EL (cell line): Measurements from ENCODE around the gene FIBP.
A peak's percentile ranks its signal among the peaks of the same experiment; 100 is the strongest.

Experiments used
- DNase-seq: peaks from one replicate; pipeline ENCODE4 v3.0.0-alpha.2; 2016

FIBP gene

DNA sequence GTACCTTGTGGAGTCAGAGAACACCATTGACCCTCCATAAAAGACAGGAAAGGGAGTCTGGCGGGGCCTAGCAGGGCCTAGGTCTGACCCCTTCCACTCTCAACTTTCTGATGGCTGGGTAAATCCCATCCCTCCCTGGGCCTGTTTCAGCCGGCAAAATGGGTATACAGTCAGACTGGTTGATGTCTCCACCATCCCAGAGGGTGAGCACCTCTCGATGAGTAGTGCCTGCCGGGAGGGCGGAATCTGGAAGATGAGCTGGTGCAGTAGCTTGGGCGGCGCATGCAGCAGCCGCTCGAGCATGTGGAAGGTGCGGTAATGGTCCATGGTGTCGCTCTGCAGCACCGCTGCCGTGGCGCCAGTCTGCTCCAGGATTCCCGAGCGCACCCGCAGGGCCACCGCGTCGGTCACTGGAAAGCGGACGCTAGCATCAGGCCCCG is 528 bp downstream of the FIBP start:
- no peak for DNase-seq

DNA sequence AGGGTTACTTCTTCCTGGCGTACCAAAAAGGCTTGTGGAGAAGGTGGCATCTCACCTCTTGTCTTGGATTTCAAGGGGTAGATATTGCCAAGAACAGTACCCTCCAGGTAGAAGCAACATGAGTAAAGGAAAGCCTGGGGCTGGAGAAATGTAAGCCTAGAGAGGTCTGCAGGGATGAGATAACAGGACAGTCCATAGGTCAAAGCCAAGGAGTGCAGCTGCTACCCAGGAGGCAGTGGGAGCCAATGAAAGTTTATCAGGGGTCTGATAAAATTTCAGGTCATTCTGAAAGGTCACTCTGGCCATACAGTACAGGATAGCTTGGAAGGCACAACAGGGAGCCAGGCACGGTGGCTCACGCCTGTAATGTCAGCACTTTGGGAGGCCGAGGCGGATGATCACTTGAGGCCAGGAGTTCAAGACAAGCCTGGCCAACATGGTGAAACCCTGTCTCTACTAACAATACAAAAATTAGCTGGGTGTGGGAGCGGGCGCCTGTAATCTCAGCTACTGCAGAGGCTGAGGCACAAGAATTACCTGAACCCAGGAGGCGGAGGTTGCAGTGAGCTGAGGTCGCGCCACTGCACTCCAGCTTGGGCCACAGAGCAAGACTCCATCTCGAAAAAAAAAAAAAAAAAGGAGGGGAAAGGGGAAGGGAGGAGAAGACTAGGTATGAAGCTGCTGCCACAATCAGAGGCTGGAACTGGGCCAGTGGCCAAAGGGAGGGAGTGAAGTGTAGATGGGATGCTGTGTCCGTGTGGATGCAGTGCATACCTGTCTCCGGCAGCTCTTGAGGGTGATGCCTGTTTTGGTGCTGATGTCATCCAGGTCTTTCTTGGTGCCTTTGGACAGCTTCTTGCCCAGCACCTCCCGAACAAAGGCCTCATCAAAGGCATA is 1.2 kb downstream of the FIBP start:
- DNase-seq = no peak

DNA sequence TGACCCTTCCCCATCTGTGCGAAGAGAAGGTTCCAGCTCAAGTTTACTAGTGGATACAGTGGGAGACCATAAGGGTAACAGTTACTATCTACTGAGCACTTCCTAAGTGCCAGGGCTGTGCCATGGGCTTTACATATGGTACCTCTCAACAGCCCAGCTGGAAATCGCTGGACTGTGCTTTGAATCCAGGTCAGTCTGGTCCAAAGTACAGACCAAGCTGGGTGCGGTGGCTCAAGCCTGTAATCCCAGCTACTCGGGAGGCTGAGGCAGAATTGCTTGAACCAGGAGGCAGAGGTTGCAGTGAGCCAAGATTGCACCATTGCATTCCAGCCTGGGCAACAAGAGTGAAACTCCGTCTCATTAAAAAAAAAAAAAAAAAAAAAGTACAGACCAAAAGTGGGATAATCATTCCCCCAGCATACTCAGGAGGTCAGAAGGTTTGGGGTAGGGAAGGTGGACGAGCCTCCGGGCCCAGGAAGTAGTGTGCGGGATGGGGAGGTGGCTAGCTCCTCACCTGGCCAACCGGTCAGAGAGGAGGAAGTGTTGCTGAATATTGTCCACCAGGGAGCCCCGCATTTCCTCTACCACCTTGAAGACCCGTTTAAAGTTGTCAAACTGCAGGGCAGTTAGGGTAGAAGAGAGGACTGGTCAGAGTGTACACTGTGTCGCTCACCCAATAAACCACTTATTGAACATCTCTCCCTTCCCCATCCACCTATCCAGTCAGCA is 2.3 kb downstream of the FIBP start:
- DNase-seq = no peak

DNA sequence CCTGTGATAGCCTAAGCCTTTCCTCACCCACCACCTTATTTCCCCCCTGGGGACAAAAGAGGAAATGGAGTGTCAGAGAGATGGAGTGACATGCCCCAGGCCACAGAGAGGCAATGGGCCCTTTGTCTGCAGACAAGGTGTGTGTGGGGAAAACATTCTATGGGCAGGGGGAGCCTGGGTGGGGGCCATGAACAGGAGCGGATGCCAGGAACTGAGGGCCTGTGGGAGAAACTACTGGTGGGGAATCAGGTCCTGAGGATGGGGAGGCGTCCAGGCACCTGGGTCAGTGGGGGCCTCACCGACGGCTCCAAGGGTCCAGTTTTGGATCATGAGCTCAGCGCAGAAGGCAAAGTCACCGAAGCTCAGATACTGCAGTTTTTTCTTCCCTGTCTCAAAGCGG is 3.0 kb downstream of the FIBP start:
- DNase-seq = no peak

DNA sequence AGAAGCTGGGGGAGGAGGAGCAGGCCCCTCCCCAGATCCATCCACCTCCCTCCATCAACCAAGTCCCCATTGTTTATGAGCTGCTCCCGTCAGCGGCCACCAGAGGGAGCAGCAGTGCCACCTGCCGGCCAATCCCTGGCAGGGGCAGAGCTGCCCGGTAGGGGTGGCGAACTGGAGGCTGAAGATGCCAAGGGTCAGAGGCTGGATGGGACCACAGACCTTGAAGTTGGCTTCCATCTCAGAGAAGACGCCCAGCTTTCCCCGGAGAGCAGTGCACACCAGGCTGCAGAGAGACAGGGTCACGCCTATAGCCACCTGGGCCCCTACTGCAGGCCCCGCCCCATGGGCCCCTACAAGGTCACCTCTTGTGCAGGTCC is 3.6 kb downstream of the FIBP start:
- DNase-seq = peak; percentile 70

DNA sequence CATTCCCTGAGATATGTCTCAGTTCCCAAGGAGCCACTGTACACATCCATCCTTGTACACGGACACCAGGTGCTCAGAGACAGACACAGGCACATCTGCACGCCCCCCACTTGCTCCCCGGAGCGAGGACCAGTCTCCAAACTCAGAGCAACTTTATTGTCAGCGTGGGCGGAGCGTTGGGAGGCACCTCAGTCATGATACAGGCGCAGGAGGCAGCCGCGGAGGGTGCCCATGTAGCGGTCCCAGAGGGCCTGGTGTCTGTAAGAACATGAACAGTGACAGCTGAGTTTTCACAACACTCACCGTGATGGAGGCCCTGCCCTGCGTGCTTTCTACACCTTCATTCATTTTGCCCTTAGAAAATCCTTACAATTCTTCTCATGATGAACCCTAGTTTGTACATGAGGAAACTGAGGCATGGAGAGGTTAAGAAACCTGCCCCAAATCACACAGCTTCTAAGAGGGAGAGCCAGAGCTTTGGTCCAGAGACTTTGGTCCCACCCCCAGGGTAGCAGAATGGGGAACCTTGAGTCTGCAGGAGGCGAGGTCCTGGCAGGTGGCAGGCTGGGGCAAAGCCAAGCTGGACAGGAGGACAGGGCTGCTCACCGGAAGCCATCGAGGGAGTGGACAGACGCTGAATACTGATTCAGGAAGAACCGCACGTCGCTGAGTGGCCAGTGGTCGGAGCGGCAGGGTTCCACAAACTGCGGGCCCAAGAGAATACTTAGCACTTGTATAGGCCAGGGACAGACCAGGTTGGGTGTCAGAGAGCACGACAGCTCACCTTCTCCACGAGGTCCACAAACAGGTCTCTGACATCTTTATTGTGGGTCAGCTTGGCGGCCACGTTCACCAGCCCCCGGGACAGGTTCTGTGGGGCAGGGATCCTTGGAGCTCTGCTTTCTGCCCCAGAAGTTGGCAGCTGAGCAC is 4.2 kb downstream of the FIBP start:
- no peak for DNase-seq

DNA sequence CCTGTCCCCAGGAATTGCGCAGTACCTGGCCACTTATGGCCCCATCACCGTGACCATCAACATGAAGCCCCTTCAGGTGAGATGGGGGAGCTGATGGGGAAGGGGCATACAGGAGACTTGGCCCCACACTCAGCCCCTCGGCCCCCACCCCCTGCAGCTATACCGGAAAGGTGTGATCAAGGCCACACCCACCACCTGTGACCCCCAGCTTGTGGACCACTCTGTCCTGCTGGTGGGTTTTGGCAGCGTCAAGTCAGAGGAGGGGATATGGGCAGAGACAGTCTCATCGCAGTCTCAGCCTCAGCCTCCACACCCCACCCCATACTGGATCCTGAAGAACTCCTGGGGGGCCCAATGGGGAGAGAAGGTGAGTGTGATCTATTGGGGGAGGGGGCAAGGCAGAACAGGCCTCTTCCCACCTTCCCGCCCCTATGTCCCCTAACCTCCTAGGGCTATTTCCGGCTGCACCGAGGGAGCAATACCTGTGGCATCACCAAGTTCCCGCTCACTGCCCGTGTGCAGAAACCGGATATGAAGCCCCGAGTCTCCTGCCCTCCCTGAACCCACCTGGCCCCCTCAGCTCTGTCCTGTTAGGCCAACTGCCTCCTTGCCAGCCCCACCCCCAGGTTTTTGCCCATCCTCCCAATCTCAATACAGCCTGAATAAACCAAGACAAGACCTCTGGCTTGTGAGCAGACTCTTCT is 5.1 kb downstream of the FIBP start:
- no peak for DNase-seq

DNA sequence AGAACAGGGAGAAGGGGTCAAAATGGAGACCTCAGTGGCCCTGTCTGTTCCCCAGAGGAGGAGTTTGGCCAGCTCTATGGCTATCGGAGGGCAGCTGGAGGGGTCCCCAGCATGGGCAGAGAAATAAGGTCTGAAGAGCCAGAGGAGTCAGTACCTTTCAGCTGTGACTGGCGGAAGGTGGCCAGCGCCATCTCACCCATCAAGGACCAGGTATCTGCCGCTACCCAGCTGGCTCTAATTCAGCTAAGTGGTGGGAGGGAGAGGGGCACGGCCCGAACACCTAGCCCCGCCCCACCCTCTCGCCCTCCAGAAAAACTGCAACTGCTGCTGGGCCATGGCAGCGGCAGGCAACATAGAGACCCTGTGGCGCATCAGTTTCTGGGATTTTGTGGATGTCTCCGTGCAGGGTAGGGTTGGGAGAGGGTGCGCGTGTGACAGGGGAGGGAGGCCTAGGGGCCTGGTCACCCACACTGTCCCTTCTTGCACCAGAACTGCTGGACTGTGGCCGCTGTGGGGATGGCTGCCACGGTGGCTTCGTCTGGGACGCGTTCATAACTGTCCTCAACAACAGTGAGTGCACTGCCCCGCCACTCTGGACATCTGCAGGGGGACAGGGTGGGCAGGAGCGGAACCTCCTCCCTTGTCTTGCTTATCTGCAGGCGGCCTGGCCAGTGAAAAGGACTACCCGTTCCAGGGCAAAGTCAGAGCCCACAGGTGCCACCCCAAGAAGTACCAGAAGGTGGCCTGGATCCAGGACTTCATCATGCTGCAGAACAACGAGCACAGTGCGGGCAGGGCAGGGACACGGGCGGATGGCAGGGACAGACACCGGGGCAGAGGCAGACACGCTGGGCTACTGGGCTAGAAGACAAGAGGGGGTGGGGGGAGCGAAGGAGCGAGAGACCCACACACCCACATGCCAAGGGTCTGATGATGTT is 5.9 kb downstream of the FIBP start:
- no peak for DNase-seq

DNA sequence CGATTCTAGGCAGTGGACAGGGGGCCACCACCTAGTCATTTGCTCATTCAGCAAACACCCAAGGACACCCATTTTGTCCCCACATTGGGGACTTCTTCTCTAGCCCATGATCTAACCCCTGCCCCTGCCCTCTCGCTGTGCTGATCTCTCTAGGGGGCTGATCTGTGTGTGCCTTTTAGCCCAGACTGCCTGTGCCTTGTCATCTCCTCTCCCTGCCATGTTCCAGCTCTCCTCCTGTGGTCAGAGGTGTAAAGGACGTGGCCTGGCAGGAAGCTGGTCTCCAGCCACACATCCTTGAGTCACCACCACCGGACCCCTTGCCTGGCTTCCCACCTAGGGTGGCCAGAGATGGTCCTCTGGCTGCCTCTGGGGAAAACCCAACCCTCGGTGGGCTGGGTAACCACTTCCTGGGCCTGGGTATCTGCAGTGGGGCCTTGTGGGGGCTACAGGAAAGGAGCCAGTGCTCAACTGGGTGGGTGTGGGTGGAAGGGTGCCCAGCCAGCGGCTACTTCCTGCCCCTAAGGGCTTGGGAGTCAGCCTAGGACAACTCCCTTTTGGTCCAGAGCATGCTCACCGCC is 7.3 kb downstream of the FIBP start:
- DNase-seq = peak; percentile 51

DNA sequence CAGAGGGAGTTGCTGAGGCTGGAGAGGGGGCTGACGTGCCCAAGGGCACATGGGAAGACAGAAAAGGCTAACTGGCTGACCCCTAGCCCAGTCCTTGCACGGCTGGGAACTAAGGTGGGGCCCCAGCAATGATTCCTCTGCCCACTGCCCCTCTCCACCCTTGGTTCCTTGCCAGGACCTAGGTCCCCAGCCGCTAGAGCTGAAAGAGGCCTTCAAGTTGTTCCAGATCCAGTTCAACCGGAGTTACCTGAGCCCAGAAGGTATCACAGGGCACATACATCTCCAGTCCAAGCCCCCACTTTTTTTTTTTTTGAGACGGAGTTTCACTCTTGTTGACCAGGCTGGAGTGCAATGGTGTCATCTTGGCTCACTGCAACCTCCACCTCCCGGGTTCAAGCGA is 8.2 kb downstream of the FIBP start:
- DNase-seq = no peak

DNA sequence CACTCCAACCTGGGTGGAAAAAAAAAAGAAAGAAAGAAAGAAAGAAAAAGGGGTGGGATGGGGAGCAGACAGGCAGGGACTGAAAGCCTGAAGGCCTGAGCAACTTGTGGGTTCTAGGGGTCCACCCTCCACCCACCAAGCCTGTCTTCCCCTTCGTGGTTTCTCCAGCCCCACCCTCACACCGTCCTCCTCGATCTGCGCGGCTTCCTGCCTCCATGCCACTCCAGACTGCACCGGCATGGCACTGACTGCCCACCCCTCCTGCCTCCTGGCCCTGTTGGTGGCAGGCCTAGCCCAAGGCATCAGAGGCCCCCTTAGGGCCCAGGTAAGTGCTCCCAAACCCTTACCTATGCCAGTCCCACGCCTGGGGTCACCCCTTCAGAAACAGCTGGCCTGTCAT is 8.7 kb downstream of the FIBP start, which contains the start of gene CTSW:
Gene CTSW, plus strand, starts transcription at position 221 of the 400 bp plus-strand sequence. Its CDS starts 18 bp downstream, at position 239.
- no peak for DNase-seq

DNA sequence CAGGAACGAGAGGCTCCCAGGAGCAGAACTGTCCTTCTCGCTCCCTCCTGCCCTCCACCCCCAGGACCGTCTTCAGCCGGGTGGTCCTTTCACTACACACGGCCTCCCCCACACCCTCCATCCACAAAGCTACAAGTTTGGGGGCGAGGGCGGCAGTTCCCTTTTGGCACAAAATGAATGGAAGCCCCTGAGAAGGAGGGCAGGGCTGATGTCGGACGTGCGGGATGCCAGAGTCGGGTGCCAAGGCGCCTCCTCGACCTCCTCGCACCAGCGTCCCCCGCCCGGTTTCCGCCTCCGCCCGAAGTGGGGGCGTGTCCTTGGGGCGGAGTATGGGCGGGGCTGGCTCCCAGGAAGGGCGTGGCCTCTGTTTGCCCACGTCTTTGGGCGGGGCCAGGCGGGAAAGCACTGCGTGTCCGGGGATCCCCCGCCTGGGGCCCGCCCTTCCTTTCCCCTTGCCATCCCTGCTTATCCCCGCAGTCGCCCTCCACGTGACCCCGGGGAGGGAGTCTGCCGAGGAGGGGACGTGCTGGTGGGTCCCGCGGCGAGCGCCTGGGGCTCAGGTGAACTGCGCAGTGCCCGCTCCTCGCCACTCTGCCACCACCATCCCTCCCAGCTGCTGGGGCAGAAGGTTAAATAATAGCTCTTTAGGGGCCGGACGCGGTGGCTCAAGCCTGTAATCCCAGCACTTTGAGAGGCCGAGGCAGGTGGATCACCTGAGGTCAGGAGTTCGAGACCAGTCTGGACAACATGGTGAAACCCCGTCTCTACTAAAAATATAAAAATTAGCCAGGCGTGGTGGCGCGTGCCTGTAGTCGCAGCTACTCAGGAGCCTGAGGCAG is 14.7 kb downstream of the FIBP start:
- DNase-seq = peak; percentile 94

DNA sequence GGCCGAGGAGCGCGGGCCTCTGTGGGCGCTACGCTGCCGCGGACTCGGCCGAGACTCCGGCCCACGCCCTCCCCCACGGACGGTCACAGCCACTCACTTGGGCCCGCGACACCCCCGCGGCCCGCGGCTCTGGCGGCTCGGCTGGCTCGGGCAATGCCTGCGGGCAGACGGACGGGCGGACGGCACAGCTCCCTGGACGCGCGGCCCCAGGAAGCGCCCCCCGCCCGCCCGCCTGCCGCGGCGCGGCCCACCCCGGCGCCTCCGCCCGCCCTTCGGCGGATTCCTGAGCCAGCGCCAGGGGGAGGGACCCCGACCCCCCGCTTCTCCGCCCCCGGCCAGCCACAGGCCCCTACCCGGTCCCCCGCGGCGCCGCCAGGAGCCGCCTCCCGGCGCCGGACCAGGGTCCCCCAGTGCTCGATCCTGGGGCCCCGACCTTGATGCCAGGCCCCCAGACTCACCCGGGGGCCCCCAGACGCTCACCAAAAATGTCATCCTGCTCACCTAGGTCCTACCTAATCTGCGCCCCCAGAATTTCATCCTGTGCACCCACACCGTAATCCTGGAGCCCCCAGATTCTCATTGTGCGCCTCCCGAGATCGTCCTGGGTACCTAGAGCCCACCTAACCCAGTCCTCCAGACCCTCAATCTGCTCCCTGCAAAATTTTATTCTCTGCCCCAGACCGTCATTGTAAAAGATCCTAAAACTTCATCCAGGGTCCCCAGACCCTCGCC is 15.5 kb downstream of the FIBP start, which contains the start of gene EFEMP2:
Gene EFEMP2, minus strand, starts transcription at position 215 of the 732 bp plus-strand sequence. CDS start 446 bp downstream, outside the sequence.
- DNase-seq = peak; percentile 65

DNA sequence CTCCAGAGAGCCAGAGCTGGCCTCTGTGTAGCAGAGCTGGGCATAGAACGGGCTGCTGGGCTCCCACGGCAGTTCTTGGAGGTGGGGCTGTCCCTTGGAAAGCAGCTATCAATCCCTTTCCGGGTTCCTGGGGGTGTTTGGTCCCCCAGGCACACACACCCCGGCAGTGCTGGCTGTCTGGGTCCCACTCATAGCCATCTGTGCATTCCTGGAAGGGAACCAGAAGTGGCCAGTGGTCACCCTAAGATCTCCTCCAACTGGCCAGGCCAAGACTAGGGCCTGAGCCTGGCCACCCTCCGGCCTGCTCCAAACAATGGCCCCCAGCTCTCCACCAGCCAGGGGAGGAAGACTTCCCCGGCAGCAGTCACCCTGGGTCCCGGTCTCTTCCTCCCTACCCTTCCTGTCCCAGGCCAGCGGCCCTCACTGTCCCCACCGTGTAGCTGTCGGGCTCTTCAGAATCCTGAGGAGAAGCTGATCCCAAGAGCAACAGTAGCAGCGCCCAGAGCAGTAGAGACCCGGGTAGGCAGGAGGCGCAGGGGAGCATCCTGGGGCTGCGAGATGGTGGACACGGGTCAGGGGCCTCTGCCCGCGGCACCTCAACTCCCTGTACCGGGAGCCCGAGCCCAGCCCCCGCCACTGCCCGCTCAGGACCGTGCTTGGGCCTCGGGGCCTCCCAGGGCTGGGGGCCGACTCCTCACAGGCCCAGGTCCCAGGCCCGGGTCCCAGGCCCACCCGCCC is 16.3 kb downstream of the FIBP start:
- peak; percentile 62 for DNase-seq

DNA sequence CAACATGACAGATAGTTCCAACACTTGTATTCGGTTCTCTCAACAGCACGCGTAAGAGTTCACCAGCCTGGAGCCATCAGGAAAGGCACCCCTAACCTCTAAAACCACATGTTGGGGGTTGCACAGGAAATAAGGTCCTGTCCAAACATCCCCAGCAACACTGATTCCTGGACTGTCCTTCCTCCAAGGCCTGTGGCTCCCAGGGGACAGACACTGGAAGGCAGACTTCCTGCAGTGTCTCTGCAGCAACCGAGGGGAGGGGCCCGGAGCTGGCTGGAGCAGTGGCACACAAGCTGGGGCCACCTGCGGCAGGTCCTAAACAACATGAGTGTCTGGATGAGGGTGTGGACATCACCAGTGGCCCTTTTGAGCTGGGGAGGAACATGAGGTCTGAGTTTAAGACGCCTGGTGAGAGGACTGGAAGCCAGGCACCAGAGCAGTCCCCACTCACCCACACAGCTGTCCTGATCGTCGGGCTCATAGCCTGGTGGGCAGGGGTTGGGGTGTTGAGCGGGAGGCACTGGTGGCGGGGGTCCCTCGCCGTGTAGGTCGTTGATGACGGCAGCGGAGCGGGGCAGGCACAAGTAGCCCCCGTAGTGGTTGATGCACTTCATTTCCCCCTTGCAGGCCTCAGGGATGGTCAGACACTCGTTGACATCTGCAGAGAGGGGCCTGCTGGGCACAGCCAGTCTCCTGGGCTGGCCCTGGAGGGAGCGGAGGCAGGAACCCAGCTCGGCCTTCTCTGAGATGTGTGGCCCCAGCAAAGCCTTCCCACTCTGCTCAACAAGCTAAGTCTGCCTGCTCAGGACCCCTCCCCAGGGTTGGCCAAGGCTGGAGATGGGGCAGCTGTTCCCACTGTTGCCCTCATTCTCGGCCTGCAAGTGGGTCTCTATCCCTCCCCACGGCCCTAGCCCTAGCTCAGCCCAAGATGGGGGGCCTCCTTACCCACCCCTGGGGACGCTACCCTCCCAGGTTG is 17.3 kb downstream of the FIBP start:
- no peak for DNase-seq

DNA sequence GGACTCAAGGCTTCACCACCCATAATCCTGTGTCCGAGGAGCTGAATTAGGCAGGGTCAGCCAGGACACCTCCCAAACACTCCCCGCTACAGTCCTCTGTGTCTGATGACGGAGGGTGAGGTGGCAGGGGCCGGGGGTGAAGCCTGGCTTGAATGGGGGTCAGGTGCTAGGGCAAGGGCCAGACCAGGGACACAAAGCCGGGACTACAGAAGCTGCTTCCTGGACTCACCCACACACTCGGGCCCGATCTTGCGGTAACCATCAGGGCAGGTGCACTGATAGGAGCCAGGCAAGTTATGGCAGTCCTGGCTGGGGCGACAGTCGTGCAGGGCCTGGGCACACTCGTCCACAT is 18.0 kb downstream of the FIBP start:
- no peak for DNase-seq
